WI38 (cell line): ENCODE measurements around the gene GABRG3.

ENCODE experiments used
- H3K4me3 ChIP-seq: 2 replicates; pipeline ENCODE4 v1.5.1; 2011; ENCODE audit warnings: low read depth, mild to moderate bottlenecking, control low read depth, low read length
- CTCF ChIP-seq: IDR thresholded peaks from 2 replicates; pipeline ENCODE4 v1.5.1; 2012; ENCODE audit warnings: low read depth, mild to moderate bottlenecking, control low read depth, low read length

GABRG3 gene

GRCh38 chr15:27582726-27583410 lies 611.9 kb downstream of the GABRG3 start:
- no peak overlapping the region for H3K4me3 ChIP-seq
- no peak for TF ChIP-seq CTCF

- H3K4me3 ChIP-seq, result no peak overlapping the region
Observed at GRCh38 chr15:27583651-27584050, 612.7 kb downstream of the GABRG3 start.

GRCh38 chr15:27585041-27585640 lies 614.2 kb downstream of the GABRG3 start:
- no peak for TF ChIP-seq CTCF
- no peak overlapping the region for H3K4me3 ChIP-seq

More at GRCh38 chr15:27583651-27584050, 612.7 kb downstream of the GABRG3 start:
- no peak for TF ChIP-seq CTCF

- no peak overlapping the region for H3K4me3 ChIP-seq
- no peak for TF ChIP-seq CTCF
Observed at GRCh38 chr15:27587810-27588209, 616.8 kb downstream of the GABRG3 start.

- H3K4me3 ChIP-seq, result no peak overlapping the region
- TF ChIP-seq CTCF, result no peak
Observed at GRCh38 chr15:27589260-27589659, 618.3 kb downstream of the GABRG3 start.

GRCh38 chr15:27589782-27590181 lies 618.8 kb downstream of the GABRG3 start:
- H3K4me3 ChIP-seq, result no peak overlapping the region
- TF ChIP-seq CTCF, result no peak
